HG02938 (cell line): ENCODE measurements around the gene DNASE1L1.

Experiments used
- ATAC-seq: cut with Tn5 transposase; IDR thresholded peaks from one replicate; pipeline ENCODE4 v1.9.1; 2021; ENCODE audit warnings: mild to moderate bottlenecking, moderate library complexity; ENCODE audit not compliant: unreplicated experiment

The DNASE1L1 gene

GRCh38 chrX:154370300-154371016 is 38.6 kb downstream of the DNASE1L1 start:
- ATAC-seq: no peak

GRCh38 chrX:154369449-154370299 is 39.4 kb downstream of the DNASE1L1 start:
- ATAC-seq: no peak

DNA sequence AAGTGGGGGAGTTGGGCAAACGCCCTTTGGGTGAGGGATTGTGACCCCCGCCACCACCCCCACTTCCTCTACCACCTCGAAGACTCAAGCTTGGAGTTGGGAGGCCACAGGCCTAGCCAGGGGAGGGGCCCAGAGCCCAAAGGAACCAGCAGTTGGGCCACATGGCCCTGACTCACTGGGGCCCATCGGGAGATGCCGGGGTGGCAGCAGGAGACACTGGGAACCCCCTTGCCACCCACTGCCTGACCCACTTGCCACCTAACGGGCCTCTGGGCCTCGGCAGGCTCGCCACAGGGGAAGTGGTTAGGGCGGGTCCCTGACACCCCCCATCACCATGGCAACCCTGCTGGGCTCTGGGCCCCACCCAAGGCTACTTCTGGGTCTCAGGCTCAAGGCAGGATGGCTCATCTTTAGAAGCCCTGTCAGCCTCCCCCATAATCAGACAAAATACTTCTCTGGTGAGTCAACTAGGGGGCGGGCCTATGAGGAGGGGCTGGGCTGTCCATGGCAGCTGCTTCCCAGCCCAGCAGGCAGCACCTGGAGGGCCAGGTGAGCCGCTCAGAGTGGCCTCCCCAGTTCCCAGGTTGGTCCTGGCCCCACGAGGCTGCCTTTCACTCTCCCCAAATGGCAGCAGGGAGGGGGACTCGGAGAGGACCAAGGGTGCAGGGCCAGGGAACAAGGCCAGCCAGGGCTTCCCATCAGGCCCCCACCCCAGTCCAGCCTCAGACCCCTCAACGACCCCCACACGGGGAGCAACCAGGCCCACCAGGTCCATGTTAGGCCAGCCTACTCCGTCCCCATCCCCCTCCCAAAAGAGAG is 40.2 kb downstream of the DNASE1L1 start:
- ATAC-seq: no peak

GRCh38 chrX:154367474-154368308 is 41.4 kb downstream of the DNASE1L1 start:
- ATAC-seq: no peak

GRCh38 chrX:154366666-154367055 is 42.4 kb downstream of the DNASE1L1 start:
- no peak for ATAC-seq

DNA sequence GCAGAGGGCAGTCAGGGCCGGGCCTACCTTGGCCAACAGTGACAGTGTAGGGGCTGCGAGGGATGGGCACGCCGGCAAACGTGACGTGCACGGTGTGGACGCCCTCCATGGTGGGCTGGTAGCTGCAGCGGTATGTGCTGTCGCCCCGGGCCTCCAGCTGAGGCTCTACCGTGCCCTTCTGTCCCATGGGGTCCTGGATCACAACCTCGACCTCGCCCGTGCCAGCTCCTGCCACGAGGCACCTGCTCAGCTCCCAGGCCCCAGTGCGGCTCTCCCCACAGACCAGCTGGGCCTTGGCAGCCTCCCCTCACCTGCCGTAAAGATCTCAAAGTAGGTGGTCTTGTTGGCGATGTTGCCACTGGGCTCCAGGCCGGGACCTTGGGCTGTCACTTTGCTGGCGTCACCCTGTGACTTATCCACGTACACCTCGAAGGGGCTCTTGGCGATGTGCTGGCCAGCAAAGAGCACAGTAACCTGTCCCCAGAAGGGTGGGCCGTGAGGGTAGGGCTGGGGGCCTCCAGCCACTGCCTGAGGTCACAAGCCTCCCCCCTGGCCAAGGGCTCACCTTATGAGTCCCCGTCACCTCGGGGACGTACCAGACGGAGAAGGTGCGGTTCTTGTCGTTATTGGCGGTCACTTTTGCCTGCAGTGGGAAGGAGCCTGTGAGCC is 42.9 kb downstream of the DNASE1L1 start:
- ATAC-seq: no peak

- no peak for ATAC-seq
These were observed 43.9 kb downstream of the DNASE1L1 start for GRCh38 chrX:154365052-154365600.

- ATAC-seq: no peak
These were observed 45.2 kb downstream of the DNASE1L1 start for GRCh38 chrX:154363706-154364439.

GRCh38 chrX:154362085-154362742 is 46.8 kb downstream of the DNASE1L1 start:
- no peak for ATAC-seq

DNA sequence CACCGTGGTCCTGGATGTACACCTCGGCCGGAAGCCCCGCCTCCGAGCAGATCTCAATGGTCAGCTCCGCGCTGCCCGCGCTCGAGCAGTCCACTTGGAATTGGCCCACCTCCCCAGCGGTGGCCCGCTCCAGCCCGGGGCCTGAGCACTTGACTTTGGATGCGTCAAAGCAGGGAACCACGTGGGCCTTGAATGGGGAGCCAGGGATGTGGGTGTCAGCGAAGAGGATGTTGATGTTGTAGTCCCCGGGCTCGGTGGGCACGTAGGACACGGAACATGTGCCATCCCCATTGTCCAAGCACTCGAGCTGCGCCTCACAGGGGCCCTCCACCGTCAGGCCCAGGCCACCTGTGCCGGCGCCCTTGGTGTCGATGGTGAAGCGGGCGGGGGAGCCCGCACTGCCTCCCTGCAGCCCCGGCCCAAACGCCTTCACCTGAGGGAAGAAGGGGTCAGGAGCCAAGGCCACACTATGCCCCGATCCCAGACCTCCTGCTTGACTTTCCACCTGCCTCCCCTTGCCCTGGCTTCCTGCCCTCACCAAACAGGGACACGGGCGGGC is 48.8 kb downstream of the DNASE1L1 start:
- ATAC-seq: no peak

DNA sequence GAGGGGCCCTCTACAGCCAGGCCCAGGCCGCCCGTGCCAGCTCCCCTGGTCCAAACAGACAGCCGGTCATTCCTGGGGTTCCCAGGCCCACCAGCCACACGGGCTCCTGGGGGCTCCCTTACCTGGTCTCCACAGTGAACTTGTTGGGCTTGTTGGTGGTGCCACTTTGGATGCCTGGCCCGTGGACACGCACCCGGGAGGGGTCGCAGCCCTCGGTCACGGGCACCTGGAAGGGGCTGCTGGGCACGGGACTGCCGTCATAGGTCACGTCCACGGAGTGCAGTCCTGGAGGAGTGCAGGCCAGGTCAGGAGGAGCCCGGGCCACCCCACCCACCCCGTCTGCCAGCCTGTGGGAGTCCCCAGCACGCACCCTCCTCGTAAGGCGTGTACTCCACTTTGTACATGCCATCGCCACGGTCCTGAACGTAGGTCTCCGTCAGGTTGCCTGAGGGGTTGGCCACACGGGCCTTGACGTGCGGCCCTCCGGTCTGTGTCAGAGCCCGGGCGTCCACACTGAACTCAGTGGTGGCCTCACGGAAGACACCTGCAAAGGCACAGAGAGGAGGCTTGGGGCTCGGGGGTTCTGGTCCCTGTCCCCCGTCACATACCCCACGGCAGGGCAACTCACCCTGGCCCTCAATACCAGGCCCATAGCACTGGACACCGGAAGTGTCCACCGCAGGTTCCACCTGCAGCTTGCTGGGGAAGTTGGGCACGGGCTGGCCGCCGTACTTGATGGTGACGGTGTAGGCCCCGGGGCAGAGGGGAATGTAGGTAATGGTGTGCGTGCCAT is 49.5 kb downstream of the DNASE1L1 start:
- ATAC-seq: no peak

DNA sequence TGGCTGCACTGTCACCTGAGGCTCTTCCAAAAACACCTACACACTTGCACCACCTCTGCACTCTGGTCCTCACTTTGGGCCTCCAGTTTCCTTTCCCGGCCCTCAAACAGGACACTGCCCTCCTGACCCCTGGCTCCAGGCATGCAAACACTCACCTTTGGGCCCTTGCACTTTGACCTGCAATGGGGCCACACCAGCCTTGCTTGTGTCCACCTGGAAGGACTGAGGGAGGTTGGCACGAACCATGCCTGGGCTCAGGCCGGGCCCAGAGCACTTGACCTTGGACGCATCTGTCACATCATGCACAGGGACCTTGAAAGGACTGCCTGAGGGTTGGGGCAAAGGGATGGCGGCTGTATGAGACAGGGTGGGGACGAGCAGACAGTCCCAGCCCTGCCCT is 50.2 kb downstream of the DNASE1L1 start:
- ATAC-seq: no peak

- no peak for ATAC-seq
These were observed 51.0 kb downstream of the DNASE1L1 start for GRCh38 chrX:154358011-154358410.

DNA sequence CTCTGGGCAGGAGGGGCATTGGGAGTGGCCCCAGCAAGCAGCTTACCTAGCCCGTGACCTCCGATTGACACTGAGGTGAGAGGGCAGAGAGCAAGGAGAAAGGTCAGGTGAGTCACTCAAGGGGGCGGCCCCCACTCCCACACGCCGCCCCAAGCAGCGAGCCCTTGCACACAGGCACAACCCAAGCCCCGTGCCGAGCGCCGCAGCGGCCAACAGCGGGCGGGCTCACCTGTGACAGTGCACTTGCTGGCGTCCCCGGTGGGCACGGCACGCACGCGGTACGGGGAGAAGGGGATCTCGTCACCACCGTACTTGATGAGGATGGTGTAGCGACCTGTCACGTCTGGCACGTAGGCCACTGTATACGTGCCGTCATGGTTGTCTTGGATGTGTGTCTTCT is 51.8 kb downstream of the DNASE1L1 start:
- no peak for ATAC-seq

GRCh38 chrX:154356596-154356995 is 52.5 kb downstream of the DNASE1L1 start:
- ATAC-seq: no peak

DNA sequence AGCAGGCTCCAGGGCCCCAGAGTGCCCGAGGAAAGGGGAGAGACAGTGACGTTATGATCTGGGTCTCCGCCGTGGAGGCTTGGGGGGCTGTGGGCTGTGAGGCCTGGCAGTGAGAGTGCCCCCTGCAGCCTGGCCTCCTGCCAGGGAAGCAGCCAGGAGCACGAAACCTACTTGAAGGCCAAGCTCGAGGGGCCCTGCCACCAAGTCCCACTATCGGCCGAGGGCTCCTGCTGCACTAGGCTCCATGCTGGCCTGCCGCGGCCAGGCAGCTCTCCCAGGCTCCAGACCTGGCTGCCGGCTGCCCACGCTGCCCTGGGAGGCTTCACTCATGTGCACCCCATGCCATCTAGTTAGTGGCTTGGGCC is 53.3 kb downstream of the DNASE1L1 start:
- no peak for ATAC-seq

DNA sequence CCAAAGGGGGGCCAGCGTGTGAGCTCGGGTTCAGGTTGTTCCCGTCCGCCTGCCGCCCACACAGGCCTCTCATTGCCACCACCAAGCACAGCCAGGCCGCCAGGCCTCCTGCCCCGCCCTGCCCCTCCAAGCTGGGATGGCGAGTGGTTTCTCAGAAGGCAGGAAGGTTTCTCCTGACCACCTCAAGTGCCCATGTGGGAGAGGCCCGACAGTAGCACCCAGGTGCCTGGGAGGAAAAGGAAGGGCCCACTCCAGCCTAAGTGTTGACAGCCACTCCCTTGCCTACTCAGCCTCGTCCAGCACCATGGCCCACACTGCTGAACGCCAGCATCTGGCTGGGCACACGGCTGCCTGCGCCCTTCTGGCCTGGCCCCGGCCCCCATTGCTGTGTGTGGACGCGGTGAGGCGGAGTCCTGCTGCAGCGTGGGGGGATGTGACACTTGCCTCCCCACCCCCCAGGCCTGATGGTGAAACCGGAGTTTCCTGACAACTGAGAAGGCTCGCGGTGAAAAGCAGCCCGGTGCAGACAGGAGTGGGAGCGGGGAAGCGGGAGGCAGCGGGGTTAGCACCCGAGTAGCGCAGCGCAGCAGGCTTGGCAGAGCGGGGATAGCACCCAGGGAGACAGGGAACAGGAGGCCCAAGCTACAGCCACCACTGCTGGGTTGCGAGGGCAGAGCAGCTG is 53.8 kb downstream of the DNASE1L1 start:
- ATAC-seq: no peak
